Mucosa of descending colon (tissue), 3 donors: ENCODE data around the gene ERC1. TPM values are rescaled to one million over a fixed set of nuclear protein-coding genes. Genes with fewer than 3 reads are reported as not detected.

ENCODE experiments used
- ATAC-seq: fragments of 200-7000 bp; cut with Tn5 transposase; one replicate; pipeline ENCODE4 v1.9.1; 2020; ENCODE audit warnings: mild to moderate bottlenecking, moderate library complexity
- DNase-seq, 3 donors: peaks; one replicate each; pipeline ENCODE4 v3.0.0-alpha.2; 2020
- H3K36me3 ChIP-seq: fragments of 200-600 bp; one replicate; pipeline ENCODE4 v1.8.0; 2021; ENCODE audit warnings: low read depth, mild to moderate bottlenecking
- H3K4me1 ChIP-seq: fragments of 200-600 bp; one replicate; pipeline ENCODE4 v1.8.0; 2021; ENCODE audit warnings: low read depth, mild to moderate bottlenecking
- H3K4me3 ChIP-seq: fragments of 200-600 bp; one replicate; pipeline ENCODE4 v1.8.0; 2021; ENCODE audit warnings: mild to moderate bottlenecking
- H3K9me3 ChIP-seq: fragments of 200-600 bp; one replicate; pipeline ENCODE4 v1.8.0; 2021; ENCODE audit warnings: mild to moderate bottlenecking
- intact Hi-C, 2 donors: fragments of 100-400 bp; cut with DNase I in 1 of 2; cut with micrococcal nuclease in 1 of 2; formaldehyde crosslinking; loops; one replicate each; pipeline versions ENCODE4 v1.11.0 to v1.11.1; 2022; cut with DNase I, micrococcal nuclease
- total RNA-seq, 3 donors: library from RNA; stranded (reverse); fragmentation: NEBNext Ultra II Directional in 2 of 3; extraction: Animal tissue kit (Norgen Biotek cat#: 25700) in 2 of 3; gene quantifications; one replicate each; pipeline versions ENCODE4 v1.2.1 to v1.2.4, GENCODE V29; 2021 to 2023
- TF ChIP-seq, protein P1 (sequence below): fragments of 200-600 bp; IDR thresholded peaks from one replicate; pipeline ENCODE4 v1.8.0; 2022; ENCODE audit warnings: antibody characterized with exemption, mild to moderate bottlenecking
- donor health status: DM: no; HTN: no; CAD: no; lungs with moderate emphysema.
- donor health status: DM: no; HTN: no; CAD: no.
- donor health status: DM: no; HTN: yes; CAD: no.

Gene ERC1
- total RNA-seq, 3 donors from 2014 or later: 42.6 to 76.3 (median 49.6) TPM

DNA sequence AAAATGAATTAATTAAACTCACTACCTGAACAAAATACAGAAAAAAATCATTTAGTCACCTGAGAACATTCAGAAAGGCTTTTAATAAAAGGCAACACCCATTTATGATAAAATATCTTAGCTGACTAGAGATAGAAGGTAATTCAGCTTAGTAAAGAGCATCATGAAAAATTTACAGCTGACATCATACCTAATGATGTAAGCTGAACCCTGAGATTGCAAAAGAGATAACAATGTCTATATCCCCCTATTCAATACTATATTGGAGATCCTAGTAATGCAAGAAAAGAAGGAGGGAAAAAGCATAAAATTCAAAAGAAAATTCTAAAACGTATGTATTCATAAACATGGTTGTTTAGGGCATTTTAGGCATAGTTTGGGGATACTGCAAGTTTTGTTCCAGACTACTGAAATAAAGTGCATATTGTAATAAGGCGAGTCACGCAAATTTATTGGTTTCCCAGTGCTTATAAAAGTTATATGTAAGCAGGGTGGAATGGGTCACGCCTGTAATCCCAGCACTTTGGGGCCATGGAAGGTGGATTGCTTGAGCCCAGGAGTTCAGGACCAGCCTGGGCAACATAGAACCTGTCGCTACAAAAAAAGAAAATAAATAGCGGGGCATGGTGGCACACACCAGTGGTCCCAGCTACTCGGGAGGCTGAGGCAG, 311.3 kb downstream of the ERC1 start:
- no peaks in the 10 kb centered on the region for H3K4me1 ChIP-seq
- H3K4me3 ChIP-seq: no peak overlapping the region
- no peaks in the 10 kb centered on the region for H3K36me3 ChIP-seq
- ATAC-seq: peak; percentile 49
- intact Hi-C loops: no loop called here
- H3K9me3 ChIP-seq: no peaks in the 10 kb centered on the region
- TF ChIP-seq, protein P1, sequence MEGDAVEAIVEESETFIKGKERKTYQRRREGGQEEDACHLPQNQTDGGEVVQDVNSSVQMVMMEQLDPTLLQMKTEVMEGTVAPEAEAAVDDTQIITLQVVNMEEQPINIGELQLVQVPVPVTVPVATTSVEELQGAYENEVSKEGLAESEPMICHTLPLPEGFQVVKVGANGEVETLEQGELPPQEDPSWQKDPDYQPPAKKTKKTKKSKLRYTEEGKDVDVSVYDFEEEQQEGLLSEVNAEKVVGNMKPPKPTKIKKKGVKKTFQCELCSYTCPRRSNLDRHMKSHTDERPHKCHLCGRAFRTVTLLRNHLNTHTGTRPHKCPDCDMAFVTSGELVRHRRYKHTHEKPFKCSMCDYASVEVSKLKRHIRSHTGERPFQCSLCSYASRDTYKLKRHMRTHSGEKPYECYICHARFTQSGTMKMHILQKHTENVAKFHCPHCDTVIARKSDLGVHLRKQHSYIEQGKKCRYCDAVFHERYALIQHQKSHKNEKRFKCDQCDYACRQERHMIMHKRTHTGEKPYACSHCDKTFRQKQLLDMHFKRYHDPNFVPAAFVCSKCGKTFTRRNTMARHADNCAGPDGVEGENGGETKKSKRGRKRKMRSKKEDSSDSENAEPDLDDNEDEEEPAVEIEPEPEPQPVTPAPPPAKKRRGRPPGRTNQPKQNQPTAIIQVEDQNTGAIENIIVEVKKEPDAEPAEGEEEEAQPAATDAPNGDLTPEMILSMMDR: no peak
- no peak for DNase-seq

DNA sequence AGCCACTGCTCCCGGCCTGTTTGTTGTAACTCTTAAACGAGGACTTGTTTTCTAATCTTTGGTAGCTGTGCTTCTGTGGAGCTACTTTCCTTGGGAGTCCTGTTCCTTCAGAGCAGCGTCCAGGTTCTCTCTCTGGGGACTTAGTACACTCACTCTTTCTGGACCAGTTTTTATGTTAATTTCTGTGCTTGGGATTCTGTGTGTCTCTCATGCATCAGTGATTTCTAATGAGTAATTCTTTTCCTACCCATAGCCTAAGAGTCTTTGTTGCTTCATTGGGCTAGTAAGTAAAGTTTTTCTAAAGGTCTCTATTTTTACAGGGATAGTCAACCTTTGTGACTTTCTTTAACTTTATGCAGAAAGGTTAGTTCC, 314.0 kb downstream of the ERC1 start:
- TF ChIP-seq, protein P1: no peak
- Histone ChIP-seq H3K36me3 (no peaks in the 10 kb centered on the region), H3K9me3 (no peaks in the 10 kb centered on the region), H3K4me3 (no peak overlapping the region), H3K4me1 (no peaks in the 10 kb centered on the region)
- ATAC-seq (no peak), DNase-seq (no peak)
- intact Hi-C loops: no loop called here

DNA sequence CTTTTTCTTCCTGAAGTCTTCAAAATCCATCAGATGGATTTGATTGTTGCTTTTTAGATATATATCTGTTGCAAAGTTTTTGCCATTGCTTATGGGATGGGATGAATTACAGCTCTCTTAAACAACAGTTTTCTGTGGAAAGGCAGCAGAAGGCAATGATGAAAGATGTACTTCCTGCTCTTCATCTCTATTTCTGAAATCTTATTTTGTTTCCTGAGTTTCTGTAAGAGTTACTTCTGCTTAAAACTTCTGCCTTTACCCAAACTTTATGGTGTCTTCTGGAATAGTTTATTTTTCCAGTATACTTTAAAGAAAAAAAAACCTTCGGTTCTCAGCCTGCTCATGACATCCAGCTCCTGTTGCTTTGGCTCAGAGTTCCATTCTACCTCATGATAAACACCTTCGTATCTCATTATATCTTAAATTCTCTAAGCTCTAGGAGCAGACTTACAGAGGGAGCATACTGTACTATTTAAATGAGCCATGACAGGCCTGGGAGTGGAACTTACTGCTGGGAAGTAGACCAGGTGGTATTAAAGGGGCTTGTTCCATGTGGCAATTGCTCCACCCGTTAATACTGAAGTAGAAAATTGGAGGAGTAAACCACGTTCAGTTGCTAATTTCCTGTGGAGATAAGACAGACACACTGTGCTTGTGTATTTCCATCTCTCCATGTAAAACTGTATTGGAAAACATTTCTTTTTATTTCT, 314.9 kb downstream of the ERC1 start:
- H3K9me3 ChIP-seq: no peaks in the 10 kb centered on the region
- DNase-seq (no peak), ATAC-seq (no peak)
- TF ChIP-seq, protein P1: no peak
- H3K36me3 ChIP-seq: no peaks in the 10 kb centered on the region
- intact Hi-C loops: no loop called here
- no peak overlapping the region for H3K4me3 ChIP-seq
- no peaks in the 10 kb centered on the region for H3K4me1 ChIP-seq

DNA sequence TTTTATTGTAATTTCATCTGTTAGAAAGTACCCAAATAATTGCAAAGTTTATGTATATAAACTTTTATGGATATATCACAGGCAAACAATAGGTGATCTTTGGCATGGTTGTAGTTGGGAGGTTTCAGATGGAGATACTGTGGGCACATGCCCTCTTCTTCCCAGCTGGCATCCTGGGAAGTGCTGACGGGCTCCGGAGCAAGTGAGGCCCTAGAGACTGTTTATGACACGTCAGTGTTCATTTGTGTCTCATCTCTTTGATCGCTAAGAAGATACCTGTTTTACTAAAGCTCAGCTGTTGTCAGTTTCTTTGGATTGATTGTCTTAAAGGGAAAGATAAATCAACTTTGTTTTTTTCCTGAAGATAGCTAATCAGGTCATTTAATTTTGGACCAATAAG, 315.8 kb downstream of the ERC1 start:
- no peaks in the 10 kb centered on the region for H3K4me1 ChIP-seq
- no peak for DNase-seq
- H3K9me3 ChIP-seq: no peaks in the 10 kb centered on the region
- no peak for ATAC-seq
- no peaks in the 10 kb centered on the region for H3K36me3 ChIP-seq
- intact Hi-C loops: no loop called here
- TF ChIP-seq, protein P1: no peak
- no peak overlapping the region for H3K4me3 ChIP-seq

DNA sequence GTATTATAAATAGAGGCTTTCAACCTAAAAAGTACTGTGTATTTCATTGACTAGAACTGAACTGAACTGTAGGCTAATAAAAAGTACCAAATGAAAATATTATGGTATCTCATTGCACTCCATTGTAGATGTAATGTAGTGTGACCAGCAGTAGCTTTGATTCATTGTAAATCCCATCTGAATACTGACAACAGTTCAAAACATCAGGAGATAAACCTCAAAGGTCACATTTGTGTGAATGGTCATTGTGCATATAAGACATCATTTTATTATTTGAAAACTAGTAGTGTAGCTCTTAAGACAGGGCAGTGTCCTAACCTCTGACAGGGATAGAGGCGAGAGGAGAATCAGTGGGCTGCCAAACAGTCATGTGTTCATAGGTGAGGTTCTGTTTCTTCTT, 316.8 kb downstream of the ERC1 start:
- no peaks in the 10 kb centered on the region for H3K9me3 ChIP-seq
- no peaks in the 10 kb centered on the region for H3K36me3 ChIP-seq
- TF ChIP-seq, protein P1: no peak
- intact Hi-C loops: no loop called here
- DNase-seq (no peak), ATAC-seq (no peak)
- no peaks in the 10 kb centered on the region for H3K4me1 ChIP-seq
- H3K4me3 ChIP-seq: no peak overlapping the region
